ENCODE measurements around the gene PLAA. TPM values are rescaled to one million over a fixed set of nuclear protein-coding genes. Genes with fewer than 3 reads are reported as not detected.

Gene PLAA
- total RNA-seq, 1 experiment from 2014 or later: 19.3 TPM

DNA sequence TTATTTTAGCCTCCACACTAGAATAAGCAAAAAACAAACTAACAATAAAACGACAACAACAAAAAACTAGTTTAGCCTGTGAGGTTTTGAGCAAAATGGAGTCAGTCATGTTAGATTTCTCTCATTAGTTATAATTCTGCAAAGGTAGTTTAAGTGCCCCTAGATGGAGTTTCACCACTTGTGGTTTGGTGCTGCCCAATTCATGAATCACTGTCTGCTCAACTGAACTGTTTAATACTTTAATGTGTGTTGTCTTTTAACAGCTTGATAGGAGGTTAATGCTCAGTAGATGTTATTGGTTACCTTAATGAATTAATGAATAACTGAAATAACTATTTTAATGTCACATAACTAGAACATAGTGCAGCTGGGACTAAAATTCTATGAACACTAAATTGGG lies 3.5 kb upstream of the PLAA start:
- H3K4me1 ChIP-seq (replicated peaks): peaks cover 3% of the 10 kb centered on the region
- peaks cover 8% of the 10 kb centered on the region for H3K36me3 ChIP-seq
- no peak overlapping the region for H3K4me3 ChIP-seq
- H3K9me3 ChIP-seq (replicated peaks): no peaks in the 10 kb centered on the region
- no peak overlapping the region for H3K27ac ChIP-seq
- DNase-seq (ENCODE audit: low read depth in 1 of 2, low spot score in 2 of 2): no peak
- no peaks in the 10 kb centered on the region for H3K27me3 ChIP-seq (replicated peaks)

- DNase-seq (ENCODE audit: low read depth in 1 of 2, low spot score in 2 of 2): no peak
- H3K27ac ChIP-seq: no peak overlapping the region
Measured at GRCh38 chr9:26949637-26950069, 2.6 kb upstream of the PLAA start.

GRCh38 chr9:26947736-26948135 lies 694 bp upstream of the PLAA start:
- Histone ChIP-seq H3K4me1 (replicated peaks) (peaks cover 6% of the 10 kb centered on the region), H3K4me3 (peak overlapping the region; percentile 96), H3K27me3 (replicated peaks) (no peaks in the 10 kb centered on the region), H3K27ac (peak overlapping the region; percentile 100), H3K36me3 (peaks cover 8% of the 10 kb centered on the region), H3K9me3 (replicated peaks) (no peaks in the 10 kb centered on the region)
- DNase-seq (ENCODE audit: low read depth in 1 of 2, low spot score in 2 of 2): no peak

More at GRCh38 chr9:26949637-26950069, 2.6 kb upstream of the PLAA start:
- Histone ChIP-seq H3K9me3 (replicated peaks) (no peaks in the 10 kb centered on the region), H3K27me3 (replicated peaks) (no peaks in the 10 kb centered on the region), H3K4me3 (no peak overlapping the region), H3K36me3 (peaks cover 8% of the 10 kb centered on the region), H3K4me1 (replicated peaks) (peaks cover 6% of the 10 kb centered on the region)

- no peaks in the 10 kb centered on the region for H3K27me3 ChIP-seq (replicated peaks)
- DNase-seq (ENCODE audit: low read depth in 1 of 2, low spot score in 2 of 2): no peak
- no peaks in the 10 kb centered on the region for H3K9me3 ChIP-seq (replicated peaks)
- H3K4me3 ChIP-seq: peak overlapping the region; percentile 96
- peaks cover 6% of the 10 kb centered on the region for H3K4me1 ChIP-seq (replicated peaks)
- H3K36me3 ChIP-seq: peaks cover 8% of the 10 kb centered on the region
- H3K27ac ChIP-seq: no peak overlapping the region
Measured at GRCh38 chr9:26945591-26945990, 1.5 kb downstream of the PLAA start.

- Histone ChIP-seq H3K36me3 (peaks cover 2% of the 10 kb centered on the region; the same call in 1 of the 2 replicates), H3K9me3 (replicated peaks) (no peaks in the 10 kb centered on the region), H3K27ac (no peak overlapping the region), H3K4me3 (no peak overlapping the region), H3K27me3 (replicated peaks) (no peaks in the 10 kb centered on the region), H3K4me1 (replicated peaks) (peaks cover 5% of the 10 kb centered on the region)
- DNase-seq (ENCODE audit: low read depth in 1 of 2, low spot score in 2 of 2): no peak
Measured at GRCh38 chr9:26940779-26941178, 6.3 kb downstream of the PLAA start.

DNA sequence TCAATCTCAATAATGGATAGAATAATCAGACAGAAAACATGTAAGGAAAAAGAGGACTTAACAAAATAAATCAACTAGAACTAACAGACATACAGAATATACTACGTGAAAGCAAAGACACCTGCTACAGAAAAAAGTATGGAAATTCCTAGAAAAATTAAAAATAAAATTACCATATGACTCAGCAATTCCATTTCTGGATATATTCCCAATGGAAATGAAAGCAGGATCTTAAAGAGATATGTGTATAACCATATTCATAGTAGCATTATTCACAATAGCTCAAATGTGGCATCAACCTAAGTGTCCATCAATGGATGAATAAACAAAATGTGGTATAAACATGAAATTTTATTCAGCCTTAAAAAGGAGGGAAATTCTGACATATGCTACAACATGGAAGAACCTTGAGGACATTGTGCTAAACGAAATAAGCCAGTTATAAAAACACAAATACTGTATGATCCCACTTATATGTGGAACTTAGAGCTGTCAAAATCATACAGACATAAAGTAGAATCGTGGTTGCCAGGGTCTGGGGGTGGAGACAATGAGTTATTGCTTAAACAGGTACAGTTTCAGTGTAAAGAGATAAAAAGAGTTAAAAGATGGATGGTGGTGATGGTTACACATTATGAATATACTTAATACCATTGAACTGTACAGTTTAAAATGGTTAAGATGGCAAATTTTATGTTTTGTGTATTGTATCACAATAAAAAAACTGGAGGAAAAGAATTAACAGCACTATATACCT lies 6.9 kb downstream of the PLAA start:
- Histone ChIP-seq H3K4me3 (no peak overlapping the region), H3K27ac (no peak overlapping the region), H3K4me1 (replicated peaks) (no peaks in the 10 kb centered on the region), H3K9me3 (replicated peaks) (no peaks in the 10 kb centered on the region), H3K27me3 (replicated peaks) (no peaks in the 10 kb centered on the region), H3K36me3 (peaks cover 2% of the 10 kb centered on the region; the same call in 1 of the 2 replicates)
- DNase-seq (ENCODE audit: low read depth in 1 of 2, low spot score in 2 of 2): no peak

DNA sequence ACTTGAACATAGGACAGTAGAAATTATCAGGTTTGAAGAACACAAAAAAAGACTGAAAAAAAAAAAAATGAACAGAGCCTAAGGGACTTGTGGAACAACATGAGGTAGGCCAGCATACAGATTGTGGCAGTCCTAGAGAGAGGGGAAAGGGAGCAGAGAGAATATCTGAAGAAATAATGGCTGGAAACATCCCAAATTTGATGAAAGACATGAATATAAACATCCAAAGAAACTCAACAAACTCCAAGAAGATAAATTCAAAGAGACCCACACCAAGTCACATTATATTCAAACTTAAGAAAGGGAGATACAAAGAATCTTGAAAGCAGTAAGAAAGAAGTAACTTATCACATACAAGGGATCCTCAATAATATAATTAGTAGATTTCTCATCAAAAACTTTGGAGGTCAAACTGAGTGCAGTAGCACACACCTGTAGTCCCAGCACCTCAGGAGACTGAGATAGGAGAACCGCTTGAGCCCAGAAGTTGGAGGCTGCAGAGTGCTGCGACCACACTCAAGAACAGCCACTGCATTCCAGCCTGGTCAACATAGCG lies 9.1 kb downstream of the PLAA start:
- H3K9me3 ChIP-seq (replicated peaks): no peaks in the 10 kb centered on the region

GRCh38 chr9:26935847-26936246 lies 11.2 kb downstream of the PLAA start:
- Histone ChIP-seq H3K4me1 (replicated peaks) (no peaks in the 10 kb centered on the region), H3K27me3 (replicated peaks) (no peaks in the 10 kb centered on the region), H3K4me3 (no peak overlapping the region), H3K9me3 (replicated peaks) (no peaks in the 10 kb centered on the region), H3K36me3 (peaks cover 2% of the 10 kb centered on the region; the same call in 1 of the 2 replicates), H3K27ac (no peak overlapping the region)
- DNase-seq (ENCODE audit: low read depth in 1 of 2, low spot score in 2 of 2): no peak

More for the DNA sequence above, 9.1 kb downstream of the PLAA start:
- Histone ChIP-seq H3K4me1 (replicated peaks) (no peaks in the 10 kb centered on the region), H3K27ac (no peak overlapping the region), H3K36me3 (peaks cover 2% of the 10 kb centered on the region; the same call in 1 of the 2 replicates), H3K4me3 (no peak overlapping the region), H3K27me3 (replicated peaks) (no peaks in the 10 kb centered on the region)
- no peak for DNase-seq (ENCODE audit: low read depth in 1 of 2, low spot score in 2 of 2)

DNA sequence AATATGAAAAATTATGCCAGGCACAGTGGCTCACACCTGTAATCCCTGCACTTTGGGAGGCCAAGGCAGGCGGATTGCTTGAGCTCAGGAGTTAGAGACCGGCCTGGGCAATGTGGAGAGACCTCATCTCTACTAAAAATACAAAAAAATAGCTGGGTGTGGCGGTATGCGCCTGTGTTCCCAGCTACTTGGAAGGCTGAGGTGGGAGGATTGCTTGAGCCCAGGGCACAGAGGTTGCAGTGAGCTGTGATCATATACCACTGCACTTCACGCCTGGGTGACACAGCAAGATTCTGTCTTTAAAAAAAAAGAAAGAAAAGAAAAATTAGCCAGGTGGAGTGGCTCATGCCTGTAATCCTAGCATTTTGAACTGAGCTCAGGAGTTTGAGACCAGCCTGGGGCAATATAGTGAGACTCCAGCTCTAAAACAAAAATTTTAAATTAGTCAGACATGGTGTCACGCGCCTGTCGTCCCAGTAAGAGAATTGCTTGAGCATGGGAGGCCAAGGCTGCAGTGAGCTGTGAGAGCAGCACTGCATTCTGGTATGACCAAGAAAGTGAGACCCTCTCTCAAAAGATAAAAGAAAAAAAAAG lies 18.0 kb downstream of the PLAA start:
- no peak overlapping the region for H3K4me3 ChIP-seq
- no peaks in the 10 kb centered on the region for H3K9me3 ChIP-seq (replicated peaks)
- no peaks in the 10 kb centered on the region for H3K27me3 ChIP-seq (replicated peaks)
- DNase-seq (ENCODE audit: low read depth in 1 of 2, low spot score in 2 of 2): no peak
- H3K4me1 ChIP-seq (replicated peaks): no peaks in the 10 kb centered on the region
- H3K27ac ChIP-seq: no peak overlapping the region
- H3K36me3 ChIP-seq: peaks cover 13% of the 10 kb centered on the region

- Histone ChIP-seq H3K9me3 (replicated peaks) (no peaks in the 10 kb centered on the region), H3K27me3 (replicated peaks) (no peaks in the 10 kb centered on the region), H3K4me1 (replicated peaks) (no peaks in the 10 kb centered on the region), H3K36me3 (peaks cover 23% of the 10 kb centered on the region), H3K4me3 (no peak overlapping the region), H3K27ac (no peak overlapping the region)
- DNase-seq (ENCODE audit: low read depth in 1 of 2, low spot score in 2 of 2): no peak
Measured at GRCh38 chr9:26925609-26926008, 21.4 kb downstream of the PLAA start.

- H3K9me3 ChIP-seq (replicated peaks): no peaks in the 10 kb centered on the region
- H3K27ac ChIP-seq: no peak overlapping the region
- H3K4me3 ChIP-seq: no peak overlapping the region
- H3K4me1 ChIP-seq (replicated peaks): no peaks in the 10 kb centered on the region
- no peaks in the 10 kb centered on the region for H3K27me3 ChIP-seq (replicated peaks)
- peaks cover 18% of the 10 kb centered on the region for H3K36me3 ChIP-seq
- DNase-seq (ENCODE audit: low read depth in 1 of 2, low spot score in 2 of 2): no peak
Measured at GRCh38 chr9:26919698-26920097, 27.3 kb downstream of the PLAA start.

DNA sequence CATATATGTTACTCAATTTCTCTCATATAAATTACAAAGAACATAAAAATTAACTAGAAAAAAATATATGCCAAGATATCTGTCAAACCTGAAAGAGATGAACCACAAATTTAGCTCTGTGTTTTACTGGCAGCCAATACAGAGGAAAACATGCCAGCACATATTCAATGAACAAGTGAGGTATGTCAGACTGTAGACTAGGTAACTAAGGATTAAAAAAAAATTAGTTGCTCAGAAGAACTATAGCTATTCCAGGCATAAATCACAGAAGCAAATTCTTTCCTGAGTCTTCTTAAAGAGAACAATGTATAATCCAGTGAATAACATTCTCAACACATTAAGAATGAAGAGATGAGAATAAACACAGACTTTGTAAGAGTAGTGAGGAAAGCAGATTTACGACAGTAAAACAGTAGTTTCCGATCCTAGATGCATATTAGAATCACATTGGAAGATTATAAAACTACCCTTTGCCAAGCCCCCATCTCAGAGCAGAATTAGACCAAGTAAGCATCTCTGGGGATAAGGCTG lies 33.8 kb downstream of the PLAA start:
- Histone ChIP-seq H3K27ac (no peak overlapping the region), H3K9me3 (replicated peaks) (no peaks in the 10 kb centered on the region), H3K4me1 (replicated peaks) (no peaks in the 10 kb centered on the region), H3K27me3 (replicated peaks) (no peaks in the 10 kb centered on the region), H3K4me3 (no peak overlapping the region), H3K36me3 (peaks cover 2% of the 10 kb centered on the region)
- no peak for DNase-seq (ENCODE audit: low read depth in 1 of 2, low spot score in 2 of 2)

DNA sequence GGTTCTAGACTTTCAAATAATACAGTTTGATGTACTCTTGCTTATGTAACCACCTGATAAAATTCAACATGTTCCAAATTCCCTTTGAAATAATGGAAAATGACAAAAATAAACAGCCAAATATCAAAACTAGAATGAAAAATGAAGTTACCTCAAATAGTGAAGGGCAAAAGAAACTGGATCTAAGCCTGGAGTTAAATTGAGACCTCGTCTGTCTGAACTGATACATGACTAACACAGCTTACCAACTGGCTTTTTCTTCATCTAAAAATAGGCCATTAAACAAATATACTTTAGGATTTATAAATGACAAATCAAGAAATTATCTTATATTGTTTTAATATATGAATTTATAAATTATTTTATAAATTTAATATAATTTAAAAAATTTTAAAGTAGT lies 42.4 kb downstream of the PLAA start:
- H3K36me3 ChIP-seq: peaks cover 4% of the 10 kb centered on the region; the same call in 1 of the 2 replicates
- no peak overlapping the region for H3K4me3 ChIP-seq
- no peak for DNase-seq (ENCODE audit: low read depth in 1 of 2, low spot score in 2 of 2)
- no peaks in the 10 kb centered on the region for H3K9me3 ChIP-seq (replicated peaks)
- H3K27ac ChIP-seq: no peak overlapping the region
- no peaks in the 10 kb centered on the region for H3K27me3 ChIP-seq (replicated peaks)
- H3K4me1 ChIP-seq (replicated peaks): no peaks in the 10 kb centered on the region

DNA sequence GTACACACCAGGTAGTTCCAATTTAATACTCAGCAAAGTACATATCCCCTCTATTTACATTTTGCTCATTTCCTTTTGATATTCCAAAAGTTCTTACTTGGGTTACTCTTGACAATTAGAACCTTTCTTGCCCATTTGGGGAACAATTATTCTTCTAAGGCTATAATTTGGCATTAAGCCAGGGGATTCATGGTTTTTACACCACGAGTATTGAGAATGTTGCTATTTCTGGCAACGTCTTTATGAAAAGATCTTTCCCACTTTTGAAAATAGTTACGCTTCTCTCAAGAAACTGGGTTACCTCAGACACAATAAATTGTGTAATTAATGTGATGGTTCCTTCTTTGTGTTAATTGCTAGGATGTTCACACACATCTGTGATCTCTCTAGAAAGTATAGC lies 43.0 kb downstream of the PLAA start:
- Histone ChIP-seq H3K4me1 (replicated peaks) (no peaks in the 10 kb centered on the region), H3K36me3 (peaks cover 4% of the 10 kb centered on the region; the same call in 1 of the 2 replicates), H3K27ac (no peak overlapping the region), H3K9me3 (replicated peaks) (no peaks in the 10 kb centered on the region), H3K4me3 (no peak overlapping the region), H3K27me3 (replicated peaks) (no peaks in the 10 kb centered on the region)
- DNase-seq (ENCODE audit: low read depth in 1 of 2, low spot score in 2 of 2): no peak
